Nephron progenitor cell (in vitro differentiated cells): ENCODE measurements around the gene FN3KRP.

ENCODE experiments used
- DNase-seq: peaks from one replicate; pipeline ENCODE4 v3.0.0; 2021
- H3K27ac Mint-ChIP-seq: 2 replicates; pipeline ENCODE4 v1.8.0; 2021; ENCODE audit warnings: mild to moderate bottlenecking, moderate library complexity, mixed read lengths
- H3K27me3 Mint-ChIP-seq: 2 replicates; pipeline ENCODE4 v1.8.0; 2021; ENCODE audit warnings: mild to moderate bottlenecking, low read depth, mixed read lengths; ENCODE audit not compliant: poor library complexity
- H3K36me3 Mint-ChIP-seq: 2 replicates; pipeline ENCODE4 v1.8.0; 2021; ENCODE audit warnings: low read depth, mixed read lengths
- H3K4me1 Mint-ChIP-seq: 2 replicates; pipeline ENCODE4 v1.8.0; 2021; ENCODE audit warnings: mixed read lengths
- H3K4me3 Mint-ChIP-seq: 2 replicates; pipeline ENCODE4 v1.8.0; 2021; ENCODE audit warnings: mild to moderate bottlenecking, moderate library complexity, mixed read lengths
- H3K9me3 Mint-ChIP-seq: 2 replicates; pipeline ENCODE4 v1.8.0; 2021; ENCODE audit warnings: mild to moderate bottlenecking, moderate library complexity, mixed read lengths
- TF ChIP-seq, protein P1 (sequence below): fragments of 200-600 bp; sonication (generic); IDR thresholded peaks from 2 replicates; pipeline ENCODE4 v1.5.0; 2021; ENCODE audit warnings: antibody characterized with exemption

The FN3KRP gene, protein sequence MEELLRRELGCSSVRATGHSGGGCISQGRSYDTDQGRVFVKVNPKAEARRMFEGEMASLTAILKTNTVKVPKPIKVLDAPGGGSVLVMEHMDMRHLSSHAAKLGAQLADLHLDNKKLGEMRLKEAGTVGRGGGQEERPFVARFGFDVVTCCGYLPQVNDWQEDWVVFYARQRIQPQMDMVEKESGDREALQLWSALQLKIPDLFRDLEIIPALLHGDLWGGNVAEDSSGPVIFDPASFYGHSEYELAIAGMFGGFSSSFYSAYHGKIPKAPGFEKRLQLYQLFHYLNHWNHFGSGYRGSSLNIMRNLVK

DNA sequence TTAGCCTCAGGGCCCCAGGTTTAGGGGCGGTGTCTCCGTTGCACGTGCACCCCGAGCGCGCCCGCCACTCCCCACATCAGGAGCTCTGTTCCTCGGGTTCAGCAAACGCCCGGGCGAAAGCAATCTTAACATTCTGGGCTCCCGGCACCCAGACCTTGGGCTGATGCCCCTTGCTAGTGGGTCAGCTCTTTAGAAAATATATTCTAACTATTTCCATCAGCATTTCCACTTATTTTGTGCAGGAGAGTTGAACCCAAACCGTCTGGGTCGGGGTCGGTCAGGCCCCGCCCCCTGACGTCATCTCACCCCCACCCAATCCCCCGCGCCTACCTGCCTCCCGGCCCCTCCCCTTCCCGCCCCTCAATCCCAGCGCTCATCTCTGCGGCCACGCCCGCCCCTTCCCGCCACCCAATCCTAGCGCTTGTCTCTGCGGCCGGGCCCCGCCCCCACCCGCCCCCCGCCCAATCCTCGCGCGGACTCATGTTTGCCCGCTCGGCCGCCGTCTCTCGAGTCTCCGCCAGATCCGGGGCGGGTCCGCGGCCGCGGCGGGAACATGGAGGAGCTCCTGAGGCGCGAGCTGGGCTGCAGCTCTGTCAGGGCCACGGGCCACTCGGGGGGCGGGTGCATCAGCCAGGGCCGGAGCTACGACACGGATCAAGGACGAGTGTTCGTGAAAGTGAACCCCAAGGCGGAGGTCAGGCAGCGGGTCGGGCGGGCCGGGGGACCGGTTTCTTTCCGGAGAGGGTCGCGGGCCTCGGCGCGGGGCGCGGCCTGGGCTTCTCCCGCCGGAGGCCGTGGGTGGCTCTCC lies at the start of gene FN3KRP:
TSS of gene FN3KRP (plus strand) at position 504 of the 808 bp plus-strand sequence. CDS start at position 554, 50 bp downstream.
- H3K9me3 Mint-ChIP-seq: no peaks in the 10 kb centered on the region

DNA sequence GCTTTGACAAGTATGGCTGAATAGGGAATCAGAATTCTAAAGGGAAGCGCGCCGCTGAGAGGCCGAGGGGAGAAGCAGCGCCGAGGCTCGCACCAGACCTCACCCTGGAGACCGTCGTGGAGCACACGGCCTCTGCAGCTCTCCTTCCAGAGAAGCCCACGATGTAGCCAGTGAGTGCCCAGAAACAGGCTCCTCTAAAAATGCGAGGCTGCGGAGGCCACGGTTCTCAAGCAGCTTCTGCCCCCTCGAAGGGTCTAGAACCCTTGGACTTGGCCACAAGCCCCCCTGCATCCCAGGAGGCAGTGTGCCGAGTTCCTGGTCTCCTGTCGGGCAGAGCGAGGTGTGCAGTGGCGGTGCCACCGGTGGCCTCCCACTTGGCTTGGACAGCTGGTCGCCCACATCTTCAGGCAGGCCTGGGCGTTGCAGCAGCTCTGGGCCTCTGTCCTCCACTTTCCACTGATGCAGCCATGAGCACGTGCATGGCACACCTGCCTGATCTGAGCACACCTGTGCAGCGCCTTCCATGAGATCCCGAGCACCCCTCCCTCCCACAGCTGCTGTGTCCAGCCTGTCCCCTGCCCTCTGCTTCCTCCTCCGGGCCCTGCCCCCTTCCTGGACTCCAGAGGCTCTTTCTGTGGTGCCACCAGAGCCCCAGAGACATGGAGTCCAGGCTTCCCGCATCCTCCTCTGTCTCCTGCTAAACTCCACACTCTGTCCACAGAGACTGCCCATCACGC lies 49.4 kb upstream of the FN3KRP start:
- Mint-ChIP-seq H3K4me1 (peaks cover 15% of the 10 kb centered on the region), H3K27me3 (peaks cover 7% of the 10 kb centered on the region), H3K36me3 (no peaks in the 10 kb centered on the region), H3K27ac (no peak overlapping the region), H3K4me3 (no peak overlapping the region), H3K9me3 (no peaks in the 10 kb centered on the region)
- TF ChIP-seq, protein P1, sequence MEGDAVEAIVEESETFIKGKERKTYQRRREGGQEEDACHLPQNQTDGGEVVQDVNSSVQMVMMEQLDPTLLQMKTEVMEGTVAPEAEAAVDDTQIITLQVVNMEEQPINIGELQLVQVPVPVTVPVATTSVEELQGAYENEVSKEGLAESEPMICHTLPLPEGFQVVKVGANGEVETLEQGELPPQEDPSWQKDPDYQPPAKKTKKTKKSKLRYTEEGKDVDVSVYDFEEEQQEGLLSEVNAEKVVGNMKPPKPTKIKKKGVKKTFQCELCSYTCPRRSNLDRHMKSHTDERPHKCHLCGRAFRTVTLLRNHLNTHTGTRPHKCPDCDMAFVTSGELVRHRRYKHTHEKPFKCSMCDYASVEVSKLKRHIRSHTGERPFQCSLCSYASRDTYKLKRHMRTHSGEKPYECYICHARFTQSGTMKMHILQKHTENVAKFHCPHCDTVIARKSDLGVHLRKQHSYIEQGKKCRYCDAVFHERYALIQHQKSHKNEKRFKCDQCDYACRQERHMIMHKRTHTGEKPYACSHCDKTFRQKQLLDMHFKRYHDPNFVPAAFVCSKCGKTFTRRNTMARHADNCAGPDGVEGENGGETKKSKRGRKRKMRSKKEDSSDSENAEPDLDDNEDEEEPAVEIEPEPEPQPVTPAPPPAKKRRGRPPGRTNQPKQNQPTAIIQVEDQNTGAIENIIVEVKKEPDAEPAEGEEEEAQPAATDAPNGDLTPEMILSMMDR: no peak
- DNase-seq: no peak

More for the DNA sequence above, at the start of gene FN3KRP:
- H3K36me3 Mint-ChIP-seq: peaks cover 20% of the 10 kb centered on the region
- H3K4me1 Mint-ChIP-seq: peaks cover 25% of the 10 kb centered on the region
- TF ChIP-seq, protein P1: no peak
- peak; percentile 95 for DNase-seq
- peaks cover 10% of the 10 kb centered on the region for H3K27me3 Mint-ChIP-seq
- peak within 1 kb of the TSS; percentile 51 for H3K27ac Mint-ChIP-seq
- peak within 1 kb of the TSS; percentile 94 for H3K4me3 Mint-ChIP-seq

DNA sequence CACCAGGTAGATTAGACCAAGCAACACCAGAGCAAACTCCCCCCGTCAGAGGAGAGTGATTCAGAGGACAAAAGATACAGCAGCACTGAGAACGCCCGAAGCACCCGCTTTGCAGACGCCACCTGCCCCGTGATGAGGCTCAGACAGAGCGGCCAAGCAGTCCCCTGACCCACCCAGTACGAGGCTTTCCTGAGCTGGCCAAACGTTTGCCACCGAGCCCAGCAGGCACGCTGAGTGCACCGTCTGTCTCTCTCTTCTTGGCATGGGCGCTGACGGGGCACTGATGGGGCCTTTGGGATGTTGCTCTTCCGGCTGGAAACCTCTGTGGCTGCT lies 48.9 kb upstream of the FN3KRP start:
- H3K9me3 Mint-ChIP-seq: no peaks in the 10 kb centered on the region
- TF ChIP-seq, protein P1: no peak
- peaks cover 15% of the 10 kb centered on the region for H3K4me1 Mint-ChIP-seq
- peaks cover 7% of the 10 kb centered on the region for H3K27me3 Mint-ChIP-seq
- no peak overlapping the region for H3K27ac Mint-ChIP-seq
- DNase-seq: no peak
- H3K36me3 Mint-ChIP-seq: no peaks in the 10 kb centered on the region
- H3K4me3 Mint-ChIP-seq: no peak overlapping the region

DNA sequence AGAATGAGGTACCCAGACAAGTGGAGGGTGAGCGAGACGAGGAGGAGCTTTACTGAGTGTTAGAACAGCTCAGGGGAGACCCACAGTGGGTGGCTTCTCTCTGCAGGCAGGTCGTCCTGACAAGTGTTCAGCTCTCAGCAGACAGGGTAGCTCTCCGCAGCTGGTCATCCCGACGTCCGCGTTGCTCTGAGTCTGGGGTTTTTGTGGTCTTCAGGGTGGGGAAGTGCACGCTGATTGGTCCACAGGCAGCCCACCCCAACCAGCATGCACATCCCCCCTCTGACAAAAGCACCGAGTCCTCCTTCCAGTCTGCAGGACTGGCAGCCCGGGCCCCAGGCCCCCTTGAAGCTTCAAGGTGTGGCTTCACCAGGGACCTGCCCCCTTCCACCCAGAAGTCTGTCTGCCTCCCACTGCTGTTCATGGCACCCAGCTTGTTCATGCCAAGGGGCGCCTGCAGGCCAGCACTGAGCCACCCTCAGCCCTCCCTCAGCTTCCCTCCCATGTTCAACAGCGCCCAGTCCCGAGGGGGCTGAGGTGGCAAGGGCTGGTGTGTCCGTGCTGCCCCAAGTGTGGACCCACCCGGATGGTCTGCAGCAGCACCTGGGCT lies 48.4 kb upstream of the FN3KRP start:
- Mint-ChIP-seq H3K4me3 (no peak overlapping the region), H3K27ac (no peak overlapping the region)

DNA sequence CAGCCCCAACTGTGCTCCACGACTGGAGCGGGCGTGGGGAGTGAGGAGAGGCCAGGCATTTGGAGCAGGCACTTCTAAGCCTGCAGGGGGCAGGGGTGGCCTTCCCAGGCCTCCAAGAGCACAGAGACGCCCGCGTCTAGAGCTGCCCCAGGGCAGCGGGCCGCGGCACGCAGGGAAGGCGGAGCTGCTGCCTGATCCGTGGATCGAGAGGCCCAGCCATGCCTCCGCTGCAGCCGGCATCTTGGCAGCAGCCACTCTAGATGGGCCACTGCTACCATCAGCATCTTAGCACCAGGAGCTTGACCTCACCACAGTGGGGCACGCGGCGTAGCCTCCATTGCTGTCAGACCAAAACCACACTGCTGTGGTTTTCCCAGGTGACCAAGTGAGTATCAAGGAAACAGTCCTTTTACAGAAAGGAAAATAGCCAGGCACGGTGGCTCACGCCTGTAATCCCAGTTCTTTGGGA lies 47.8 kb upstream of the FN3KRP start:
- H3K27me3 Mint-ChIP-seq: peaks cover 7% of the 10 kb centered on the region
- H3K36me3 Mint-ChIP-seq: no peaks in the 10 kb centered on the region
- DNase-seq: peak; percentile 64
- no peak overlapping the region for H3K4me3 Mint-ChIP-seq
- TF ChIP-seq, protein P1: peak; percentile 57
- H3K9me3 Mint-ChIP-seq: no peaks in the 10 kb centered on the region
- no peak overlapping the region for H3K27ac Mint-ChIP-seq
- H3K4me1 Mint-ChIP-seq: peaks cover 15% of the 10 kb centered on the region

More for the DNA sequence above, 48.4 kb upstream of the FN3KRP start:
- no peaks in the 10 kb centered on the region for H3K36me3 Mint-ChIP-seq
- DNase-seq: no peak
- no peaks in the 10 kb centered on the region for H3K9me3 Mint-ChIP-seq
- H3K4me1 Mint-ChIP-seq: peaks cover 15% of the 10 kb centered on the region
- H3K27me3 Mint-ChIP-seq: peaks cover 7% of the 10 kb centered on the region
- TF ChIP-seq, protein P1: no peak
